ENCODE measurements around the gene TP53BP2.
A peak's percentile ranks its signal among the peaks of the same experiment; 100 is the strongest.

Gene TP53BP2

DNA sequence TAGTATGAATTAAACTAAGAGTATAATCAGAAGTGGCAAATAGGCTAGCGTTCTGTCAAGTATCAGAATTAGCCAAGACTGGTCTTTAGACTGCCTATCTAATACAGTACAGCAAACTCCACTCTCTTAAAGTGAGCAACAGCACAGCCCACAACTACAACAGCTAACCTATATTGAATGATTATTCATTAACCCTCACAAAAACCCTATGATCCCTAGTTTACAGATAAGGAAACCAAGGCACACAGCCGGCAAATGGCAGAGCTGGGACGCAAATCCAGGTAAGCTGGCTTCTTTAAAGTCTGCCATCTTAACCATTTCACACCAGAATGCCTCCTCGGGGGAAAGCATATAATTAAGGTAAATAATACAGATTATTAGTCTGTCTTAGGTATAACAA, 52.0 kb downstream of the TP53BP2 start:
- no peak for DNase-seq (ENCODE audit: low spot score)

DNA sequence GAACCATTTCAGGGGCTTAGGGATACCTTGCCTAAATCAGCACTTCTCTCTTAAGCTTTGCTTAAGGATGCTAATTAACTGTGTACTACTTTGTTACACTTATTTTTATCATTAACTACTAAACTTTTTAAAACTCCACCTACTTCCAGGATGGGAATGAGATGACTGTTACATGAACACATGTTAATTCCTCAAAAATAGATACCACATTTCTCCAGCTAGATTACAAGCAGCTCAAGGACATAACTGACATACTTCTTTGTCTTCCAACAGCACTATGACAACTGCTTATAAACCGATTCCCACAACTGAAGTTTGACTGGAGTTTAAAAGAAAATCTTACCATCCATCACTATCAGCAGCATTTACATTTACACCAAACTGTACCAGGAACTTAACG, 53.7 kb downstream of the TP53BP2 start:
- DNase-seq (ENCODE audit: low spot score) = no peak

DNA sequence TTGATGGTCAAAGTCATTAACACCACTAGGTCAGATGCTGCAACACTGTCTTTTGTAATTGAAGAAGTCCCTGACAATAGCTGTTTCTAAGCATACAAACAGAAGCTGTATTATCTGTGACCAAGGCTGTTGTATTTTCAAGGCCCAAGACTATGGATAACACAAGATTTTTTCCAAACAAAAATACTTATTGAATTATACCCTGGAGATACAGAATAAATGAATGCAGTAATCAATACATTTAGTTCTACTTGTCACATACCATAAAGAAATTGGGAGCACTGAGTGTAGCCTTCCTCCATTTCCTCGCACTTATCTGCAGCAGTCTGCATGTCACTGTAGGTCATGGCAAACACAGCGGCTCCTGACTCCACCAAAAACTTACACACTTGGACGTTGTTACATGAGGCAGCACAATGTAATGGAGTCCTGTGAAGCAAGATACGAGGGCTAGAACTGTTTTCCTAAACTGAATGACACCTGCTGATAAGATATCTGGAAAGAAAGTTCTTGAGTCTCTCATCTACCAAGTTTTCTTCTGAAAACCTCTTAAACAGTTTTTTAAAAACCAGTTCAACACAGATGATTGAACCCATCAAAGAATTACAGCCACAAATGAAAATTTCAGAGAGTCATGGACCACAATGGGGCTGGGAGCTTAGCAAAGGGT, 56.9 kb downstream of the TP53BP2 start:
- DNase-seq (ENCODE audit: low spot score) = no peak

DNA sequence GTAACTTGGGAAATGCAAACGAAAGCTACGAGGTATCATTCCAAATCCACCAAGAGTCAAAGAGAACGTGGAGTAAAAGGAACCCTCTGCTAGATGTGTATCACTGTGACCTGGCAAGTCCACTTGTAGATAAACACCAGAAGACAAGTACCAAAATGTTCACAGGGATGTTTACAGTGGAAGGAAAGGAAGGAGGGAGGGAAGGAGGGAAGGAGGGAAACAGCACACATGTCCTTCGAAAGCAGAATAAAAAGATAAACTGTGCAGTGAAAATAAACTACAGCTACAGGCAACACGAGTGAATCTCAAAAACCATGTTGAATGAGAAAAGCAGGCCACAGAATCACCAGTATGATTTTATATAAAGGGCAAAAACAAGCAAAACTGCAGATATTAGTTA, 59.9 kb downstream of the TP53BP2 start:
- no peak for DNase-seq (ENCODE audit: low spot score)

DNA sequence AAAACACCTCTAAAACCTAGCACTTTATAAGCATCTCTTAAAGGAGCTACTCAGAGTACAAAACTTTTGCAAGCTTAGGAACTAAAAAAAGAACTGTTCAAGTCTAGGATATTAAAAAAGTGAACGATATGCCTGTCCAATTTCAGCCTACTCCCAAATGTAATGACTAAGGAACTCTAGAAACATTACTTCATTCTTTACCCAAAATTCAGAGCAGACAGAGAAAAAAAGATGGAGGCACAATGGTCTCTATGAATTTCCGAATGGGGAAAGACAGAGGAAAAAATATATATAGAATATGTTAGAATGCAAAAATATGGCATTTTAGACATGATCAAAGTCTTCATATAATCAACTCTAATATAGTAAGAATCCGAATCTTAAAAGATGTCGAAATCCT, 61.2 kb downstream of the TP53BP2 start:
- DNase-seq (ENCODE audit: low spot score) = no peak

DNA sequence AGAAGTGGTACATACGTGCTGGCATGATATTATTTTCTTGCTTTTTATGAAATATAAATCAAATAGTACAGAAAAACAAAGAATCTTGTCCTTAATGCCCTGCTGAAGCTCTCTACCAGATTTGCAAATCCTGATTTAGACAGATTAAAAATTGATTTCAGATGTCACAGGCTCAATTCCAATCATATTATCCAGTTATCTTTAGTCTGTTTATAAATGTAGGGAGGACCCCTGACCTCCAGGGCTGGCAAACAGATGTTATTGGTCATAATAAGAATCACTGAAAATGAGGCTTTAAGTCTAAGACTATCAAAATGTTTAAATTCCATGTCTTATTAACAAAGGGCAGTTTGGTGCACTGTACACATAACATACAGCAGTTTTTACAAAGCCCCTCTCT, 62.1 kb downstream of the TP53BP2 start:
- no peak for DNase-seq (ENCODE audit: low spot score)

DNA sequence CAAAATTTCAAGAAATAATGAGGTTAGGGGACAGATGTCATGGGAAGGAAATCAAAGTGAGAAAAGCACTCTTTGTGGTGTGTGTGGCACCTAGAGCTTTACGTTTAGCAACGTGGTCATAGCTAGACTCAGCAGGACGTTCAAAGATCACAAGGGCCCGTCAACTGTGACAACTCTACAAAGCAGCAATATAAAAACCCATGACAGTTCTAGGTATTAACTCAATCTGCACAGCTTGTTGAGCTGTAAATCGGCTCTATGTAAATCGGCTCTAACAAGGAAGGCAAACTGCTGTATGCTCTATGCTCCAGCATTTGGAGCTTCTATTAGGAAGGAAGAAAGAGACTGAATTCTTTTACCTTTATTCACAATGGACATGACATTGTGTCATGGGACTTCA, 64.8 kb downstream of the TP53BP2 start:
- no peak for DNase-seq (ENCODE audit: low spot score)

DNA sequence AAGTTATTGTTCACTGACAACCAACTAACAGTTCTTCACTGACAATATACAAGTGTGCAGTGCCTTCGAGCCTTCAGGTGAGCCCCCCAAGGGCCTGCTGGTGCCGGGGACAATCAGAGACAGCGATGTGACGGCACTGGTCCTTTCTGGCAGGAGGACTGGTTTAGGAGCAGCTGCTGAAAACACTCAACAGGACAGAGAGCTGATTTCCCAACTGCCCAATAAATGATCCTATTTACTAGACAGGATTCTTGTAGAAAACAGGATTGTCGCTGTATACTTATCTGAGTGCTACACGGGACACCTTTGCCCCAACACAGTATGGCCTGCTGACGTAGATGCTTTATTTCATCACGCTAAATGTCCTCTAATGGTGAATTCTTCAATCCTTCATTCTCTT, 65.4 kb downstream of the TP53BP2 start:
- no peak for DNase-seq (ENCODE audit: low spot score)

DNA sequence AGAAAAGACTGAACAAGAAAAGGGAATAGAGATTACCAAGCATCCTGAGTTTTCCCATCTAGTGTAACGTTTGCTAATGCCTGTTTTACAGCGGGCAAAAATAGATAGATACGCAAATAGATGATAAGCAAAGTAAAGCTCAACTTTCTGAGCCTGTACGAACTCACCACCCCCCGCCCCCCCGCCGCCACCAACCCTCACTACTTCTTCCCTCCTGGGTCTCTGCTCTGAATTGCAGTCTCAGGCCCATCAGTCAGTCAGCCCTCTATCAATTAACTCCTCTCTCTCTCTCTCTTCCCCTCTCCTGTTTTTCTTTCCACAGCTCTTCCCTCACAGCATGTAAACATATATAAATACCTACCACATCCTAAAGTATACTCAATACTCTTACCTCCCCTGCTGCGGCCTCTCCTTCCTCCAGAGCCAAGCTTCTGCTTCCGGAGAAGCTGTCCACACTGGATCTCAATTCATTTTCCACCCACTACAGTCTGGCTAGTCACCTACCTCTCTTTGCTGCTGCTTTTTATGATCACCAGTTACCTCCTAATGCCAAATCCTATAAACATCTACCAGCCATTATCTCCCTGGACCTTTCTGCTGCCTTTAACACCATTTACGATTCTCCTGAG, 68.8 kb downstream of the TP53BP2 start:
- no peak for DNase-seq (ENCODE audit: low spot score)

DNA sequence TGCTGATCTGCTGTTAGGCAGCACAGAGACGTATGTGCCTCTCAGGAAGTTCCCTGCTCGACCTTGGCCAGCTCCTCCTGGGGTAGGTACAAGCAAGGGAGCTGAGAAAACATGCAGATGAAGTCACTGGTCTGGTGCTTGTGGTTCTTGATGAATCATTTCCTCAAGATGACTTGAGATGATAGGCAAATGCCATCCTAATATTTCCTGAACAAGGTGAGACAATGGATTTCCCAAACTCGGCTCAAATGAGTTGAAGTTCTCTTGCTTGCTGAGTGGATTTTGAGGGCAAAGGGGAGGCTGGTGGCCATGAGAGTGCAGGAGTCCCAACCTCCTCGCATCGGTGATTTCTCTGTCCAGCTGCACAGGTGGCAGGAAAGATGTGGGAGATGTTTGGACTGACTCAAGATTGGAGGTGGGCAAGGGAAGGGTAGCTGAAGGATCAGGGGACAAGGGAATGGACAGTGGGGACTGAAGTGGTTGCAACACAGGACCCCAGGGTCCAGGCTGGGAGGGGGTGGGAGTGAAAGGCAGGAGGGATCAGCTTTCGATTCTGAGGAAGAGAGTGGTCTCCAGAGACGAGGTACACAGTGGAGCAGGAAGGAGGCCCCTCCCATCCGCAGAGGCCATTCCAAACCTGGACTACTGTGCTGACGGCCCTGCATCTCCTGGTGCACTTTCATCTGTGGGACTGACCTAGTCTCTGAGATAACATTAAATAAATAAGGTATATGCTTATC, 69.5 kb downstream of the TP53BP2 start:
- peak; percentile 34 for DNase-seq (ENCODE audit: low spot score)

DNA sequence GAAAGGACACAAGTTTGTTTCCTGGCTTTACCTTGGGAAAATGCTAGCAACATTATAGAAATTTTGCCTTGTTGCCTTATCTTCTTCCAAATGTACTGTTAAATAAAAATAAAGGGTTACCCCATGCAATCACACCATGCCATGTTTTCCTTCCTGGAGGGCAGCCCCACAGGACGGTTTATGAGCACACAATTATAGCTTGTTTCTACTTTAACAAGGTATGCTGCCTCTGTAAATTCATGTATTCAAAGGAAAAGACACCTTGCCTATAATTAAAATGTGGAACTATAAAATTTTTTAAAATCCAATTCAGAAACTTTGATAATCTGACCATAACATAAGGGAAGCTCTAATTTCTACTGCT, 70.1 kb downstream of the TP53BP2 start:
- no peak for DNase-seq (ENCODE audit: low spot score)

DNA sequence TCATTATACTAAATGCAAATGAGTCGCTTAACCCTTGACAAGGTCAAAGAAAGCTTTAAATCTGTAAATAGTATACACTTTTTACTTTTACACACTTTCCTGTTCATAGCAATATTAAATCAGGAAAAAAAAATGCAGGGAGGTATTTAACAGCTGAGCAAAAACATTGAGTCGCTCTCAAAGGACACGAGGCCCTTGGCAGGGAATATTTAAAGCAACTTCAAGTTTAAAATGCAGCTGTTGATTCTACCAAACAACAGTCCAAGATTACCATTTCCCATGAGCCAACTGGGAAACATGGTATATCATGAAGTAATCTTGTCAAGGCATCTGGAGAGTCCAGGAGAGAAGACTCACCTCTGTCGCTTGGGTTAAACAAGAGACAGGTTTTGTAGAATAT, 70.7 kb downstream of the TP53BP2 start:
- no peak for DNase-seq (ENCODE audit: low spot score)

DNA sequence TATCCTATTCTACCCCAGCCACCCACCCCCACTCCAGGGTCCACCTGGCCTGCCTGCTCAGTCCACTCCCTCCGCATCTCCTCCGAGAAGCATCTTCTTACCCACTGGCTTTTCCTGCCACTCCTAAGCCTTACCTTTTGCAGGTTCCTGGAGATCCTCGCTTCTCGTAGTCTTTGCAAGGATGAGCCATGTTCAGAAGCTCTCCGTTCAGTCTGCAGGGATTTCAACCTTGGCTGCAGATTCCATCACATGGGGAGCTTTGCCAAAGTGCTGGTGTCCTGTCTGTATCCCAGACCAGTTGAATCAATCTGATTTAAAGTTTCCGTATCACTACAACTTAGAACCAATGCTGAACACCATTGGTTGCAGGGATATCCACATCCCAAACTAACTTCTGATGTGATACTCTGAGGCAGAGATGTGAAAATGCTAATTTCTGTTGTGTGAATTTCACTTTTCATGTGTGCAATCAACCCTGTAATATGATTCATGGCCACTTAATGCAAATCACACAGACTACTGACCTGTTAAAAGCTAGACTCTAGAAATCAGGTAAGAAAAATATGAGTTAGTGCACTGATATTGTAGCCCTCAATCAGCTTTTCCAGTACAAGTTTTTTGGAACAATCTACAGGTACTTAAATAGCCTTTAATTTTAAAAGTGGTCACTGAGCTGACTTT, 71.5 kb downstream of the TP53BP2 start:
- DNase-seq (ENCODE audit: low spot score) = no peak

DNA sequence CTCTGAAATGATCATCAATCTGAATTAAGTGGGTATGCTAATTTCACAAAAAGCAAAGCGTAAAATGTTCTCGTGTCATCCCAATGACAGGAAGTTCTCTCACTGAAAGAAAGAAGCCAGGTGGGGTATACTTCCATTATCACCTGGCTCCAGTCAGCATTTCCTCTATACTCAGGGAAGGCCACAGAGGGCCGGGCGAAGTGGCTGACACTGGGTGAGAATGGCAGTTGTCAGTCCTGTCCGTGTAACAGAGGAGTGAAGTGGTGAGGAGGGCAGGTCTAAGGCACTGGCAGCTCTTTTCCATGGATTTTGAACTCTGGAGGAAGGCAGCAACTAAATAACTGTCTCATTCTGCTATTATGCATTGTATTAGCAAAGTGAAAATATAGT, 73.0 kb downstream of the TP53BP2 start:
- no peak for DNase-seq (ENCODE audit: low spot score)

DNA sequence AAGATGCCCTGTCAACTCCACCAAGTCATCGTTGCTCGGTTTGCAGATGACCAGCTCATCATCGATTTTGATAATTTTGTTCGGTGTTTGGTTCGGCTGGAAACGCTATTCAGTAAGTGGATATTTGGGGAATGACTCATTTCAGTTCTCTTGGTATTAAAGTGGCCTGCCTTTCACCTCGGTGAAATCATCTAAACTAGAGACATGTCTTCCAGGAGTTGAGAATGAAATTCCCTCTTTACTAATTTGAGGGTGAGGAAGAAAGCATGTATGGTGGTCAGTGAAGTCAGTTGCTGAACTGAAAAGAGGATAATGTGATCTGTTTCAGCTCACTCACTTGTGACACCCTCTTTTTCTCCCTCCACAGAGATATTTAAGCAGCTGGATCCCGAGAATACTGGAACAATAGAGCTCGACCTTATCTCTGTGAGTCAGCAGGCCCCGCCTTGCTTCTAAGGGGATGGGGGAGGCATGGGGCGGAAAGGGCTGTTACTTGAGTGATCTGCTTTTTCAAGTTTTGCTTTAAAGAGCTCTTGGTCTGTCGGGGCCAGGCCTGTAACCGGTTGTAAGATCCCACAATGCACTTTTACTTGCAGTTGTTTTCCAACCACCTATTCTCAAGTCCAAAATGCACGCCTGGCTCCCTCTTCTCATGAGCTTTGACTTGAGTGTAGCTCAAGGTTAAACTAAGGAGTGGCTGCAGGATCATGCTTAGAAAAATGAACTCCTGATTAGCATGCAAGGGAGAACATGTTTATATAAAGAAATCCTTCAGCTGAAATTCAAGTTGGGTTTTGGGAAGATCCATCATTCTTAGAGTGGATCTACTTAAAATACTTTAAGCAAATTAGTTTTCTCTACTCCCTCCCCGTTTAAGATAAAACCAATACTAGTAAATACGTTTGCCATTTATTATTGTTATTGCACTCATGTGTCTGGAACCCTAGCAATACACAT, 73.7 kb downstream of the TP53BP2 start:
- peak; percentile 38 for DNase-seq (ENCODE audit: low spot score)

DNA sequence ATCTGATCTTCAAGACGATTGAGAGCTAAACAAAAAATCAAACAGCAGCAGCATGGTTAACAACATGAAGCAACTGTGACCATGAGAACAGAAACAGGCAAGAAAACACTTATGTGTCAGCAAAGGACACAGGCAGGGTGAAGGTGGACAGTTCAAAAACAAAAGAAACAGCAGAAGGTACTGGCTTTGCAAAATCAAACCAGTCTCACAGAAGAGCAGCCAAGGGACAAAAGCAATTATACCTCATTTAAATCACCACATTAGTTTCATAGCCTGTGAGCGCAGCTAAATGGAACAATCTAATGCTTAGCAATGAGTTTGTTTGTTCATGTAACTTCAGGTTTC, 74.3 kb downstream of the TP53BP2 start:
- DNase-seq (ENCODE audit: low spot score) = no peak

DNA sequence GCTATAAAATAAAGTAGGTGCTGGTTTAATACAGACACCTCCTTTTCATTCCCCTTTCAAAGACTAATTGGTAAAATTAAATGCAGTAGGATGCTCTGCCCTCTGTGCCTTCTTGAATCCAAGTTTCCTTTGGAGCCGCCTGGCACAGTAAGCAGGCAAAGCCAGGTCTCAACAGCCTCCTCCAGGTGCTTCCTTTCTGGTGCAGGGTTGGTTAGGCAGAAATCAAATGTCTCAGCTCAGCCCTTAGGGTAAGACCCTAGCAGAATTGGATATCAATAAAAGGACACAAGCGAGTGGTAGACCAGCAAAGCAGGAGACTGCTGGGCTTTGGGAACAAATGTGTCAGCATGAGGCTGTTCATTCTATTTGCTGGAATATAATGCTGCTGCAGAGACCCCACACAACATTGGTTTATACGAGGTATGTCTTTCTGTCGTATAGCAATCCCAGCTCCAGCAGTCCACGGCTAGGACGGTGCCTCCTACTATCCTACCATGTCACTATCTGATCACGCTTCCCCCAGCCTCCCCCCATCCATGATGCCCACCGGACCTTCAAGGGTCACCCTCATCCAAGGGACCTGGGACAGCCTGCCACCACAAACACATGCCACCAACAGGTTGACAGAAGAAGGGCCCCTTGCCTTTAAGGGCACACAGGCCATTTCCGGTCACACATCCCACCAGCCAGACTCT, 75.0 kb downstream of the TP53BP2 start:
- DNase-seq (ENCODE audit: low spot score) = no peak

DNA sequence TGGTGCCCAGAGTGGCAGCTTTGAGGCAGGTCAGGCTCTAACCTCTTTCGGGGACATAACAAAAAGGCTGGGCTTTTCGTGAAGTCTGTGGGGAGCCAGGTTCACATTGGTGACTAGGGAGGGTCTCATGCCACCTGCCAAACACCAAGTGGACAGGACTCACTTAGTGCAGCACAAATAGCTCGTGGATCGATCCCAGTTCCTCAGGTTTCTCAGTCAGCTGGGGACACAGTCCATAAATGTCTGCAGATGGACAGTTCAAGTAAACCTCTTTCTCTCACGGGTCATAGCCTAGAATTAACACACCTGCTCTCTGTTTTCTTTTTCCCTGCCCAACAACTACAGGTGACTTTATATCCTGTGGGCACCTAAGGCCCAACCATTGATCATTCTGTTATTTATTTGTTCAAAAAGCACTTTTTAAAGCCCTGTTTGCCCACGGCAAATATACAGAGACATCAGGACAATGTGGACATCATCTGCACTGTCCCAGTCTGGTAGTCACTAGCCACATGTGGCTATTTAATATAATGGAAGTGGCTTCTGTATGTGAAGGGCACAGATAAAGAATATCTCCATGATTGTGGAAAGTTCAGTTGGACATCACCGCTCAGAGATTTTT, 79.9 kb downstream of the TP53BP2 start:
- DNase-seq (ENCODE audit: low spot score) = no peak

DNA sequence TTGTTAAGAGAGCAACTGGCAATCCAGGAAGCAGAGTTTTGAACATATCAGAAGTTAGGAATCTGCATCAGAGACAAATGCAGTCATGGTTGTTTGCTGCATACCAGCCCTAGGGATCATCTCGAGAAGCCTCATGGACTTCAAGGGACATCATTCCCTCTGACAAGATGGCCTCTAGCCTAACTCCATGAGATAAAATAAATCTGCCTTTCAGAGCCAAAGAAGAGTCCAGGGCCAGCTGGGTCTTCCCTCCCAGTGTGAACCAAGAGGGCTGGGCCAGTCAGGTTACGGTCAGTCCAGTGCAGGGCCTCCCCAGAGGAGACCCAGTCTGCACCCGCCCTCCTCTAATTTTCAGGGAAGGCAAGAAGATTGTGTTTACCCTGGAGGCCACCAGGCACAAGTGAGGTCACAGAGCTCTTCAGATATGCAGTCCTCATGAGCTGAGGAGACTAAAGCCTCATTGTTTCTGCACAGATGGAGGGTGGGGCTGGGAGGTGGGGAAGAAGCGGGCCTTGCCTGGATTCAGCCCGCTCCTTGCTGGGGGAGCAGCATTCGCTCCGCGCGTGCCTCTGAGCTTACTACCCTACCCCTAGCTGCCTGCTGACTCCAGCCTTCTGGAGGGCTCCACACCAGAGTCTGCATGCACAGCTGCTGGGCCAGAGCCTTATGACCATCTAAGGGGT, 80.6 kb downstream of the TP53BP2 start:
- DNase-seq (ENCODE audit: low spot score) = no peak

DNA sequence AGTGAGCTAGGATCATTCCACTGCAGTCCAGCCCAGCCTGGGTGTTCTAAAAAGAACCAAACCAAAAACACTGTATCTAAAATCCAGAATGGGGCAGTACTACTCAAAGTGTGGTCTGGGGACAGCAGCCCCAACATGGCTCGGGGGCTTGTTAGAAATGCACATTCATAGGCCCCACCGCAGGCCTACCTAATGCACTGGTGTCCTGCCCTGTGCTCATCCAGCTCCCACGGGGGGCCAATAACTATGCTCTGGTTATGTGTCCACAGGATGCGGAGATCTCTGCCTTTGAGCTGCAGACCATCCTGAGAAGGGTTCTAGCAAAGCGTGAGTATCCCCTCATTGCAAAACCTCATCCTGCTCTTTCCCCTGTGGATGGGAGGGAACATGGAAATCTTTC, 81.9 kb downstream of the TP53BP2 start:
- DNase-seq (ENCODE audit: low spot score) = no peak
